Ishikawa (cell line): ENCODE results near the gene KIAA1755.
A peak's percentile ranks its signal among the peaks of the same experiment; 100 is the strongest.

Experiments
- EP300 ChIP-seq: IDR thresholded peaks from 2 replicates; pipeline ENCODE4 v1.6.1; 2012; ENCODE audit warnings: borderline replicate concordance
- FOXM1 ChIP-seq: IDR thresholded peaks from 2 replicates; pipeline ENCODE4 v1.6.1; 2012; ENCODE audit warnings: low read depth, borderline replicate concordance
- ZBTB7A ChIP-seq: IDR thresholded peaks from 2 replicates; pipeline ENCODE4 v1.6.1; 2012; ENCODE audit warnings: low read depth
- TF ChIP-seq, protein P1 (sequence below): IDR thresholded peaks from 2 replicates; pipeline ENCODE4 v1.6.1; 2012; ENCODE audit warnings: low read depth, mild to moderate bottlenecking
- TF ChIP-seq, protein P2 (sequence below): IDR thresholded peaks from 2 replicates; pipeline ENCODE4 v1.6.1; 2012

- no peak for TF ChIP-seq FOXM1
- TF ChIP-seq, protein P1, sequence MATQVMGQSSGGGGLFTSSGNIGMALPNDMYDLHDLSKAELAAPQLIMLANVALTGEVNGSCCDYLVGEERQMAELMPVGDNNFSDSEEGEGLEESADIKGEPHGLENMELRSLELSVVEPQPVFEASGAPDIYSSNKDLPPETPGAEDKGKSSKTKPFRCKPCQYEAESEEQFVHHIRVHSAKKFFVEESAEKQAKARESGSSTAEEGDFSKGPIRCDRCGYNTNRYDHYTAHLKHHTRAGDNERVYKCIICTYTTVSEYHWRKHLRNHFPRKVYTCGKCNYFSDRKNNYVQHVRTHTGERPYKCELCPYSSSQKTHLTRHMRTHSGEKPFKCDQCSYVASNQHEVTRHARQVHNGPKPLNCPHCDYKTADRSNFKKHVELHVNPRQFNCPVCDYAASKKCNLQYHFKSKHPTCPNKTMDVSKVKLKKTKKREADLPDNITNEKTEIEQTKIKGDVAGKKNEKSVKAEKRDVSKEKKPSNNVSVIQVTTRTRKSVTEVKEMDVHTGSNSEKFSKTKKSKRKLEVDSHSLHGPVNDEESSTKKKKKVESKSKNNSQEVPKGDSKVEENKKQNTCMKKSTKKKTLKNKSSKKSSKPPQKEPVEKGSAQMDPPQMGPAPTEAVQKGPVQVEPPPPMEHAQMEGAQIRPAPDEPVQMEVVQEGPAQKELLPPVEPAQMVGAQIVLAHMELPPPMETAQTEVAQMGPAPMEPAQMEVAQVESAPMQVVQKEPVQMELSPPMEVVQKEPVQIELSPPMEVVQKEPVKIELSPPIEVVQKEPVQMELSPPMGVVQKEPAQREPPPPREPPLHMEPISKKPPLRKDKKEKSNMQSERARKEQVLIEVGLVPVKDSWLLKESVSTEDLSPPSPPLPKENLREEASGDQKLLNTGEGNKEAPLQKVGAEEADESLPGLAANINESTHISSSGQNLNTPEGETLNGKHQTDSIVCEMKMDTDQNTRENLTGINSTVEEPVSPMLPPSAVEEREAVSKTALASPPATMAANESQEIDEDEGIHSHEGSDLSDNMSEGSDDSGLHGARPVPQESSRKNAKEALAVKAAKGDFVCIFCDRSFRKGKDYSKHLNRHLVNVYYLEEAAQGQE = no peak
- TF ChIP-seq, protein P2, sequence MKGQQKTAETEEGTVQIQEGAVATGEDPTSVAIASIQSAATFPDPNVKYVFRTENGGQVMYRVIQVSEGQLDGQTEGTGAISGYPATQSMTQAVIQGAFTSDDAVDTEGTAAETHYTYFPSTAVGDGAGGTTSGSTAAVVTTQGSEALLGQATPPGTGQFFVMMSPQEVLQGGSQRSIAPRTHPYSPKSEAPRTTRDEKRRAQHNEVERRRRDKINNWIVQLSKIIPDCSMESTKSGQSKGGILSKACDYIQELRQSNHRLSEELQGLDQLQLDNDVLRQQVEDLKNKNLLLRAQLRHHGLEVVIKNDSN = 0 out of 2 replicates have a peak, but pooled peaks have one; percentile 32
- TF ChIP-seq EP300 = no peak
- TF ChIP-seq ZBTB7A = no peak
Measured at GRCh38 chr20:38202153-38202981, 58.2 kb downstream of the KIAA1755 start.
